ENCODE measurements around the gene THSD7B. TPM values are rescaled to one million over a fixed set of nuclear protein-coding genes. Genes with fewer than 3 reads are reported as not detected.

Gene THSD7B
- total RNA-seq, 2 donors from 2014 or later: 0.51 to 5.4 TPM

DNA sequence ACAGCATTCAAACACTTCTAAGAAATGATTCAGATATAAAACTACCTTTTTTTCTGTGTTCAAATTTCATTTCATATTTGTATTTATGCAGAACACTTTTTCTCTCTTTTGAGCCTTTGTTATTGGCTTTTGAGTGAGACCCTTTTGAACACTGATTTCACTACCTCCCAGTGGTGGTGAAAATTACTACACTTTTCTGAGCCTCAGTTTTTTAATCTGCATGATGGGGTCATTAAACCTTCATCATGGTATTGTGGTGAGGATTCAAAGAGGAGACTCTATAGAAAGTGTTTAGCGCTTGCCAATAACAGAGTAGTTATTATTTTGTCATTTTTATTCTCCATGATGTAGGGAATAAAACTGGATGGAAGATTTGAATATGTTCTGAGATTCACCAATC, 169.8 kb downstream of the THSD7B start:
- Histone ChIP-seq H3K27me3 (replicated peaks; ENCODE audit: insufficient read depth) (no peaks in the 10 kb centered on the region), H3K4me3 (no peak overlapping the region), H3K4me1 (replicated peaks) (no peaks in the 10 kb centered on the region), H3K27ac (no peak overlapping the region), H3K9me3 (no peaks in the 10 kb centered on the region), H3K36me3 (no peaks in the 10 kb centered on the region)
- intact Hi-C loops (cut with DNase I): no loop called here
- TF ChIP-seq POLR2AphosphoS5 (IDR thresholded peaks at IDR 0.05): no peak
- no peak for TF ChIP-seq POLR2A (IDR thresholded peaks at IDR 0.05)
- TF ChIP-seq, protein P1, sequence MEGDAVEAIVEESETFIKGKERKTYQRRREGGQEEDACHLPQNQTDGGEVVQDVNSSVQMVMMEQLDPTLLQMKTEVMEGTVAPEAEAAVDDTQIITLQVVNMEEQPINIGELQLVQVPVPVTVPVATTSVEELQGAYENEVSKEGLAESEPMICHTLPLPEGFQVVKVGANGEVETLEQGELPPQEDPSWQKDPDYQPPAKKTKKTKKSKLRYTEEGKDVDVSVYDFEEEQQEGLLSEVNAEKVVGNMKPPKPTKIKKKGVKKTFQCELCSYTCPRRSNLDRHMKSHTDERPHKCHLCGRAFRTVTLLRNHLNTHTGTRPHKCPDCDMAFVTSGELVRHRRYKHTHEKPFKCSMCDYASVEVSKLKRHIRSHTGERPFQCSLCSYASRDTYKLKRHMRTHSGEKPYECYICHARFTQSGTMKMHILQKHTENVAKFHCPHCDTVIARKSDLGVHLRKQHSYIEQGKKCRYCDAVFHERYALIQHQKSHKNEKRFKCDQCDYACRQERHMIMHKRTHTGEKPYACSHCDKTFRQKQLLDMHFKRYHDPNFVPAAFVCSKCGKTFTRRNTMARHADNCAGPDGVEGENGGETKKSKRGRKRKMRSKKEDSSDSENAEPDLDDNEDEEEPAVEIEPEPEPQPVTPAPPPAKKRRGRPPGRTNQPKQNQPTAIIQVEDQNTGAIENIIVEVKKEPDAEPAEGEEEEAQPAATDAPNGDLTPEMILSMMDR (IDR thresholded peaks at IDR 0.05): no peak
- 97% methylated on average over 1 of the region's 1 CpG for WGBS
- DNase-seq (ENCODE audit: low spot score): no peak

DNA sequence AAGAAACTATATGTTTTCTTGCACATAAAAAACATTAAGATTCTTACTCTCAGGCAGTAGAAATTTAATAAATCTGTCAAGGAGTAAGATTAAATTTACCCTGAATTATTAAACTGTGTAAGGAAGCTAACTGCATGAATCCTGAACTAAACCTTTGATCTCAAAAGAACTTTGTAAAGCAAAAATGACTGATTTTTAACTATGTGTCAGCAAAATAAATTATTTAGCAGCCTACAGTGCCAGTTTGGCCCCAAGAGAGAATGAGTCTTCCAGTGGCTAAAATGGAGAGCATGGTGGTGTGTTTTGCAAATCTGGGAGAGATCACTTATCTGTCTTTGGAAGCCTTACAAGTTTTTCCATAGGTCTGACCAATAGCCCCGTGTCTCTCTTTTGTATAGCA, 190.7 kb downstream of the THSD7B start:
- Histone ChIP-seq H3K4me1 (replicated peaks) (no peaks in the 10 kb centered on the region), H3K4me3 (no peak overlapping the region), H3K27ac (no peak overlapping the region), H3K36me3 (no peaks in the 10 kb centered on the region), H3K27me3 (replicated peaks; ENCODE audit: insufficient read depth) (no peaks in the 10 kb centered on the region), H3K9me3 (no peaks in the 10 kb centered on the region)
- intact Hi-C loops (cut with DNase I): no loop called here
- TF ChIP-seq, protein P1 (IDR thresholded peaks at IDR 0.05): no peak
- TF ChIP-seq POLR2A (IDR thresholded peaks at IDR 0.05) (no peak), POLR2AphosphoS5 (IDR thresholded peaks at IDR 0.05) (no peak)
- 32% methylated on average over 1 of the region's 1 CpG for WGBS
- DNase-seq (ENCODE audit: low spot score): no peak

DNA sequence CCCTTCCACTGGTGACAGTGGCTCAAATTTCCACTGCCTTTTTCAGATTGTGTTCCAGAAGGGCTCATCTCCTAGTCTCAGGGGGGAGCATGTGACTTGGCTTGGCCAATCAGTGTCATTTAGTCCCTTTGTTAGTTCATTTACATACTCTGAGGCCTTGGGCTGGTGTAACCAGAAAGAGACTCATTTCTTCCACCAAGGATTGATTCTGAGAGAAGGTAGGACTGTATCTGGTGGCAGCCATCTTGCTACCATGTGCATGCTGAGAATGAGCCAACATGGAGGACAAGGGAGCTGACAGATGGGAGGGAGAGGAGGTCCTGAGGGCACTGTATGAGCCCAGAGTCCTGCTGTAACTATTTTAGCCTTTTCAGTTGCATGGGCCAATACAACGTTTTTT, 191.7 kb downstream of the THSD7B start:
- no peak for TF ChIP-seq POLR2AphosphoS5 (IDR thresholded peaks at IDR 0.05)
- no peak for TF ChIP-seq POLR2A (IDR thresholded peaks at IDR 0.05)
- TF ChIP-seq, protein P1 (IDR thresholded peaks at IDR 0.05): no peak
- 33% methylated on average over 1 of the region's 1 CpG for WGBS
- H3K27ac ChIP-seq: no peak overlapping the region
- intact Hi-C loops (cut with DNase I): no loop called here
- no peak for DNase-seq (ENCODE audit: low spot score)
- no peaks in the 10 kb centered on the region for H3K36me3 ChIP-seq
- H3K4me1 ChIP-seq (replicated peaks): no peaks in the 10 kb centered on the region
- no peak overlapping the region for H3K4me3 ChIP-seq
- H3K27me3 ChIP-seq (replicated peaks; ENCODE audit: insufficient read depth): no peaks in the 10 kb centered on the region
- no peaks in the 10 kb centered on the region for H3K9me3 ChIP-seq

DNA sequence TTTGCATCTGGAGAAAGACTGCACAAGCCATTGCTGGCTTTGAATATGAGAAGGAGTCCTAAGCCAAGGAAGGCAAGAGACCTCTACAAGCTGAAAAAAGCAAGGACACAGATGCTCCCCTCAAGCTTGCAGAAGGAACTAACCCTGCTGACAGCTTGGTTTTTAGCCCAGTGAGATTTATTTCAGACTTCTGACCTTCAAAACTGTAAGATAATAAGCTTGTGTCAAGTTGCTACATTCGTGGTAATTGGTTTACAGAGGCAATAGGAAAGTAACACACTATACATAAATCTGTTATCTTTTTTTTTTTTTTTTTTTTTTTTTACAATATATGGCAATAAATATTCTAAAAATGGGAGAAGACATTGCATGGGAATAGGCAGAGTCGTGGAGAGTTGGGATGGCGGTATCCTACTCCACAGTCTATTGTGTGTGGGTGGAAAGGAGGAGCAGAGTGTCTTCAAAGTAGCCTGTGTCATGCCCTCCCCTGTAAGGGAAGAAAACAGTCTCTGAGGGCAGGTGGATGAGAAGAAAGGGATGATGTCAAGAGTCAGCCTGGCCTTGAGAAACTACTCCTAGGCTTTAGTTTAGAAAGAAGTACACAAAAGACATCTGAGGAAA, 196.9 kb downstream of the THSD7B start:
- Histone ChIP-seq H3K9me3 (no peaks in the 10 kb centered on the region), H3K27ac (no peak overlapping the region), H3K4me3 (no peak overlapping the region), H3K27me3 (replicated peaks; ENCODE audit: insufficient read depth) (no peaks in the 10 kb centered on the region), H3K36me3 (no peaks in the 10 kb centered on the region), H3K4me1 (replicated peaks) (no peaks in the 10 kb centered on the region)
- 71% methylated on average over 3 of the region's 3 CpGs for WGBS
- no peak for DNase-seq (ENCODE audit: low spot score)
- intact Hi-C loops (cut with DNase I): no loop called here
- TF ChIP-seq POLR2A (IDR thresholded peaks at IDR 0.05): no peak
- TF ChIP-seq, protein P1 (IDR thresholded peaks at IDR 0.05): no peak
- no peak for TF ChIP-seq POLR2AphosphoS5 (IDR thresholded peaks at IDR 0.05)

GRCh38 chr2:136966485-136966884, 201.1 kb downstream of the THSD7B start:
- 47% methylated on average over 5 of the region's 5 CpGs for WGBS

More at GRCh38 chr2:136966485-136966884, 201.1 kb downstream of the THSD7B start:
- Histone ChIP-seq H3K4me3 (no peak overlapping the region), H3K27me3 (replicated peaks; ENCODE audit: insufficient read depth) (no peaks in the 10 kb centered on the region), H3K36me3 (no peaks in the 10 kb centered on the region), H3K27ac (no peak overlapping the region), H3K9me3 (no peaks in the 10 kb centered on the region), H3K4me1 (replicated peaks) (no peaks in the 10 kb centered on the region)
- no peak for TF ChIP-seq POLR2A (IDR thresholded peaks at IDR 0.05)
- no peak for TF ChIP-seq POLR2AphosphoS5 (IDR thresholded peaks at IDR 0.05)
- TF ChIP-seq, protein P1 (IDR thresholded peaks at IDR 0.05): no peak
- intact Hi-C loops (cut with DNase I): no loop called here
- no peak for DNase-seq (ENCODE audit: low spot score)

Measured in prostate gland (tissue), 2 donors.